Activated T-cell treated with anti-CD3 and anti-CD28 coated beads for 4 hours (primary cell): ENCODE data around the gene OR7A5.
"Not testable (repeated sequence)": the region's sequence is repeated elsewhere in the genome, so short reads cannot be mapped to it uniquely, and the experiment has no call there.

ENCODE experiments used
- DNase-seq: peaks from one replicate; pipeline ENCODE4 v3.0.0-alpha.2; 2020

OR7A5 gene

GRCh38 chr19:14783410-14783998 lies 51.5 kb downstream of the OR7A5 start:
- DNase-seq = not testable (repeated sequence)

GRCh38 chr19:14782626-14783409 lies 52.2 kb downstream of the OR7A5 start:
- no peak for DNase-seq

- DNase-seq = not testable (repeated sequence)
Measured at GRCh38 chr19:14781713-14782536, 53.1 kb downstream of the OR7A5 start.

- DNase-seq = not testable (repeated sequence)
Measured at GRCh38 chr19:14780622-14781225, 54.3 kb downstream of the OR7A5 start.

- no peak for DNase-seq
Measured at GRCh38 chr19:14779151-14779550, 55.8 kb downstream of the OR7A5 start.

- not testable (repeated sequence) for DNase-seq
Measured at GRCh38 chr19:14778110-14778845, 56.7 kb downstream of the OR7A5 start, which contains the start of gene ADGRE2. TSS of gene ADGRE2 (minus strand) at chr19:14778560. CDS start at chr19:14776756, 1,804 bp downstream.

- not testable (repeated sequence) for DNase-seq
Measured at GRCh38 chr19:14777645-14778044, 57.3 kb downstream of the OR7A5 start.
